ENCODE measurements around the gene WNT3A.

Gene WNT3A

DNA sequence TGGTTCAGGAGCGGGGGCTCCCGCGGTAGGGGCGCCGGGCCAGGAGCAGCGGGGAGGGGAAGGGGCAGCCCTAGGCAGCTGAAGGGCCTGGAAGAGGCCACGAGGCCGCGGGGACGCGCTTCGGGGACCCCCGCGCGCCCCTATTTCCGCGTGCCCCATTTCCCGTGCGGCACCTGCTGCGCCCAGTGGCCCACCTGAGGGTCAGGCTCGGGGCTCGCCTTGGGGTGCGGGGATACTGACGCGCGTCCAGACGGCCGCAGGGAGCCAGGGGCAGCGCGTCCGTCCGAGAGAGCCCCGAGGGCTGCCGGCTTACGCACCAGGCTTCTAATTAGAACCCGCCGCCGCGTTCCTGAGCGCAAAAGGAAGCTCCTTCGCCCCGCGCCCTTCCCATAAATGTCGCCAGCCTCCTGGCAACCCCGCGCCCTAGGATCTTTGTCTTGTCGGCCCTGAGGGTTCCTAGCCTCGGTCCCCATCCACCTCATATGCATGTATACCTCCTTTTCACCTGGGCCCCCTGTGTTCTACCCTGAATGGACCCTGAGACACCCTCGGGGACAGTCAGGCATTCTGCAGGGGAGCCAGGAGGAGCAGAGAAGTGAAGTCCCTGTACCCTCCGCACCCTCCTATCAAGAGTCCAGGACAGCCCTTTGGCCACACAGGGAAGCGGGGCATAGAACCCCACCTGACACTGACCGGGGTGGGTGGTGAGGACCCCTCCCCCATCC, 1.8 kb downstream of the WNT3A start:
- TF ChIP-seq TAF1 (IDR thresholded peaks at IDR 0.05; ENCODE audit: low read depth, low read length) (no peak), POU2F2 (IDR thresholded peaks at IDR 0.05; ENCODE audit: low read depth, low read length) (no peak), SPI1 (IDR thresholded peaks at IDR 0.05; ENCODE audit: low read depth, low read length) (no peak), POLR2AphosphoS5 (IDR thresholded peaks at IDR 0.05; ENCODE audit: low read depth, low read length) (no peak), PAX5 (IDR thresholded peaks at IDR 0.05; ENCODE audit: insufficient read depth, low read length, severe bottlenecking) (no peak), POLR2A (IDR thresholded peaks at IDR 0.05; ENCODE audit: low read depth, low read length) (no peak)
- DNase-seq (ENCODE audit: insufficient read length, low spot score) (no peak), FAIRE-seq (no peak)

DNA sequence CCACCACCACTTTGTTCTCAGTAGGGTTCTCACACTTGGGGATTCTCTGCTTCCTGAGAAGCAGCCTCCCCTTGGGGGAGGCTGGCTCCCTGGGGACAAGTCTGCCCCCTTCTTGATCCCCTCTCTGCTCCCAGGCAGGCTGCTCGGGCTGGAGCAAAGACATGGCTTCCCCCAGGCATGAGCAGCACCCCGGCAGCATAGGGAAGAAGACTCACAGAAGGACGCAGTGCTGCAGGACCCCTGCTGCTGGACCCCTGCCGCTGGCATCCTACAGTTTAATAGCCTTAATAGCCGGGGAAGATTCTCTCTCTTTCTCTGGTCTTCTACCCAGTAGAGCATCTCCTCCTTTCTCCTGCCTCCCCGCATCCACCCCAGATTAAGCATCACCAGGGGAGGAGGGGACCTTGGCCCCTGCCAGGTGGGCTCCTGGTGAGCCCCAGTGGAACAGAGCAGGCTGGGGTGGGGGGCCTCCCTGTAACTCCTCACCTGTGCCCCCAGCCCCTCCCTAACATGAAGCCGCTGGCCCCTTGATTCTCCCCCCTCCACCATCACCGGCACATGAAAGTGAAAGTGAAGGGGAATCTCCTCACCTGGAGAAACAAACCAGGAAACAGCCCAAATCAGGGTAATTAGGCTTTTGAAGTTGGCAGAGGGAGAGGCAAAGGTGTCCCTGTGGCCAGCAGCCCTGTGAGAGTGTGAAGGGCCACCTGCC, 2.5 kb downstream of the WNT3A start:
- TF ChIP-seq POU2F2 (IDR thresholded peaks at IDR 0.05; ENCODE audit: low read depth, low read length) (no peak), TAF1 (IDR thresholded peaks at IDR 0.05; ENCODE audit: low read depth, low read length) (no peak), POLR2AphosphoS5 (IDR thresholded peaks at IDR 0.05; ENCODE audit: low read depth, low read length) (no peak), PAX5 (IDR thresholded peaks at IDR 0.05; ENCODE audit: insufficient read depth, low read length, severe bottlenecking) (no peak), SPI1 (IDR thresholded peaks at IDR 0.05; ENCODE audit: low read depth, low read length) (no peak)
- FAIRE-seq (no peak), DNase-seq (ENCODE audit: insufficient read length, low spot score) (no peak)

DNA sequence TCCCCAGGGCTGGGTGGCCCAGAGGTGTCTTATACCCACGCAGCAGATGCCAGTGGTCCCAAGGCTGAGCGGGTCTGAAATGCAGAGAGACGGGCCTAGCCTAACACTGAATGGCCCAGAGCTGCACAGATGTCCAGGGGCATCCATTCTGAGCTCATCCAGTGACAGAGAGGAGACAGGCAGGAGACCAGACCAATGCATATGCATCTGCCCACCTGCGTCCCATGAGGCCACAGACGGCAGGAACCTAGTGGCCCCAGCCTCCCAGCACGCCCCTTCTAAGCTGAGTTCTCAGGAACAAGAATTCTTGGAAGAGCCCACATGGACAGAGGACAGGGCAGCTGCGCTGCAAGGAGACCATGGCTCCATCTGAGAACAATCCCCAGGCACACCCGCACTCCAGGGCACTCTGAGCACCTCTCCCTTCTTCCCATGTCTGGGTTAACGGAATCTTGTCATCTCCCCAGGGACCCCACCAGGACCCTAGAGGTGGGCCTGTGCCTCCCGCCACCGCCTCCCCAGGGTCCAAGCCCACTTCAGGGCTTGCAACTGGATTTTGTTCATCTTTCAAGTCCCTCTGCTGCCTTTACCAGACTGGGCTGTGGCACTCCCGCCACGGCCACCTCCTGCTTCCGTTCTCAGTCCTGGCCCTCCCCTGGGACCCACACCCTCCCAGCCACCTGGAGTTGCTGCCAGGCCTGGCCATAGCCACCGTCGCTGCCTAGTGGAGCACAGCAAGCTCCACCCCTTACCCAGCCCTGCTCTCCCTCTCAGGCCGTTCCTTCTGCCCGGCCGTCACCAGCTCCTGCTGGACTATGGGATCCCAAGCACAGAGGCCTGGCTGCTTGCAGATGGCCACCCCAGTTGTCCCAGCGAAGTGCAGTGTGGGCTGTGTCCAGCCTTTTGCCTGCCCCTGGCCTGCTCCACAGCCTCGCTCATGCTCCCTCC, 3.3 kb downstream of the WNT3A start:
- DNase-seq (ENCODE audit: insufficient read length, low spot score), result no peak
- TF ChIP-seq SPI1 (IDR thresholded peaks at IDR 0.05; ENCODE audit: low read depth, low read length), result no peak
- no peak for TF ChIP-seq PAX5 (IDR thresholded peaks at IDR 0.05; ENCODE audit: insufficient read depth, low read length, severe bottlenecking)
- no peak for TF ChIP-seq POLR2A (IDR thresholded peaks at IDR 0.05; ENCODE audit: low read depth, low read length)
- no peak for TF ChIP-seq TAF1 (IDR thresholded peaks at IDR 0.05; ENCODE audit: low read depth, low read length)
- TF ChIP-seq POLR2AphosphoS5 (IDR thresholded peaks at IDR 0.05; ENCODE audit: low read depth, low read length), result no peak
- TF ChIP-seq POU2F2 (IDR thresholded peaks at IDR 0.05; ENCODE audit: low read depth, low read length), result no peak
- no peak for FAIRE-seq

DNA sequence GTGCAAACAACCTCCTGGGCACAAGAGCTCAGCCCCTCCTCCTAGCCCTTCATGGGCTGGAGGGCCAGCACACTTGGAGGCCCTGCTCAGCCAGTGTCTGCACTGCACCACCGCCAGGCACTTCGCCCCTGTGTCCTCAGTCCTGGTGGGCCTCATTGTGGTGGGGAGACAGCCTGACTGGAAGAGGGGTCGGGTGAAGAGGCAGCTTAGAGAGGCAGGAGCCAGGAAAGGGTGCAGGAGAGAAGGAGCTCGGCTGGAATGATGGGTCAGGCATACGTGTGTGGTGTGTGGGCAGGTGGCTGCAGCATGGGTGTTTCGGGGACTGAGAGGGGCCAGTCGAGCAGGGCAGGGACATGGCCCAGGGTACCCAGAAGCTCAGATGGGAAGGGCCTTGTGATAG, 4.1 kb downstream of the WNT3A start:
- TF ChIP-seq SPI1 (IDR thresholded peaks at IDR 0.05; ENCODE audit: low read depth, low read length) (no peak), POU2F2 (IDR thresholded peaks at IDR 0.05; ENCODE audit: low read depth, low read length) (no peak), POLR2A (IDR thresholded peaks at IDR 0.05; ENCODE audit: low read depth, low read length) (no peak), PAX5 (IDR thresholded peaks at IDR 0.05; ENCODE audit: insufficient read depth, low read length, severe bottlenecking) (no peak), TAF1 (IDR thresholded peaks at IDR 0.05; ENCODE audit: low read depth, low read length) (no peak), POLR2AphosphoS5 (IDR thresholded peaks at IDR 0.05; ENCODE audit: low read depth, low read length) (no peak)
- no peak for FAIRE-seq

DNA sequence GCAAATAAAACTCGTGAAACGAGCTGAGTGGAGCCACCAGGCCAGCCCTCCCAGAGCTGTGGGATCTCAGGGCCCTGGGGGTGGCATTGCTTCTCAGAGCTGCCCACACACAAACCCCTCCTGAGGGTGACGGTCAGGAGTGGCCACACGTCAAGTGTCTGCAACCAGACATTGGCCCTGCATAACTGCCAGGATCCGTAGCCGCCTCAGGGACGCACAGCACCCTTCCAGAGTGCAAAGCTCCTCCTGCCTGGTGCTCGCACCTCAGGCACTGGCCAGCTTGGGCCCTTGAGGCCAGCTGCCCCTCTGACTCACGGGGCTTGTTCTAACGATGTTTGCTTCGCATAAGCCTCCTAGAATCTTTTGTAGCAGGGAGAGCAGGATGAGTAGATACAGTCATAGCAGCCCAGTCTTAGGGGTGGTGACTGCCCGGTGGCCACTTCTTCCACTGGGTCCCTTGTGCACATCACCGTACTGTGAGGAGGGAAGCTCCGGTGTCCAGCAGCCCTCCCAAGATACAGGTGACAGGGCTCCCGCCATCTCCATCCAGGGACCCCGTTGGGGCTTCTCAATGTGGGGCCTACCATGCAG, 5.0 kb downstream of the WNT3A start:
- FAIRE-seq (no peak), DNase-seq (ENCODE audit: insufficient read length, low spot score) (no peak)

More for the DNA sequence above, 4.1 kb downstream of the WNT3A start:
- DNase-seq (ENCODE audit: insufficient read length, low spot score), result no peak

DNA sequence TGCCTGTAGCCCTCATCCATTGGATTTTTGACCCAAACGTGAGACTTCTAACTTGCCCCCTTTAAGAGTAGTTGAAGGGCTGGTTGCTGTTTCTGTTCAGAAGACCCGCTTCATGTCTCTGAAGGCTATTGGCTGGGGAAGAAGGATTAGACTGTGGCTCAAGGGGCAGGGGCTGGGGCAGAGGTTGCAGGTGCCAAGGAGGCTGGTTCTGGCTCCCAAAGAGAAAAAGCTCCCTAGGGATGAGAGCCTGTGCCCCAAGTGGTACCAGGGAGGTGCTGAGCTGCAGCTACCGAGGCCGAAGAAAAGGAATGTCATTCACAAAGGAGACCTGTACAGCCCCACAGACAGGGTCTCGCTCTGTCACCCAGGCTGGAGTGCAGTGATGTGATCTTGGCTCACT, 5.8 kb downstream of the WNT3A start:
- FAIRE-seq, result no peak
- TF ChIP-seq SPI1 (IDR thresholded peaks at IDR 0.05; ENCODE audit: low read depth, low read length), result no peak
- no peak for TF ChIP-seq PAX5 (IDR thresholded peaks at IDR 0.05; ENCODE audit: insufficient read depth, low read length, severe bottlenecking)
- TF ChIP-seq TAF1 (IDR thresholded peaks at IDR 0.05; ENCODE audit: low read depth, low read length), result no peak
- no peak for TF ChIP-seq POU2F2 (IDR thresholded peaks at IDR 0.05; ENCODE audit: low read depth, low read length)
- TF ChIP-seq POLR2AphosphoS5 (IDR thresholded peaks at IDR 0.05; ENCODE audit: low read depth, low read length), result no peak
- no peak for TF ChIP-seq POLR2A (IDR thresholded peaks at IDR 0.05; ENCODE audit: low read depth, low read length)
- DNase-seq (ENCODE audit: insufficient read length, low spot score), result no peak

More for the DNA sequence above, 5.0 kb downstream of the WNT3A start:
- no peak for TF ChIP-seq POLR2A (IDR thresholded peaks at IDR 0.05; ENCODE audit: low read depth, low read length)
- no peak for TF ChIP-seq TAF1 (IDR thresholded peaks at IDR 0.05; ENCODE audit: low read depth, low read length)
- no peak for TF ChIP-seq SPI1 (IDR thresholded peaks at IDR 0.05; ENCODE audit: low read depth, low read length)
- no peak for TF ChIP-seq PAX5 (IDR thresholded peaks at IDR 0.05; ENCODE audit: insufficient read depth, low read length, severe bottlenecking)
- no peak for TF ChIP-seq POLR2AphosphoS5 (IDR thresholded peaks at IDR 0.05; ENCODE audit: low read depth, low read length)
- TF ChIP-seq POU2F2 (IDR thresholded peaks at IDR 0.05; ENCODE audit: low read depth, low read length), result no peak

DNA sequence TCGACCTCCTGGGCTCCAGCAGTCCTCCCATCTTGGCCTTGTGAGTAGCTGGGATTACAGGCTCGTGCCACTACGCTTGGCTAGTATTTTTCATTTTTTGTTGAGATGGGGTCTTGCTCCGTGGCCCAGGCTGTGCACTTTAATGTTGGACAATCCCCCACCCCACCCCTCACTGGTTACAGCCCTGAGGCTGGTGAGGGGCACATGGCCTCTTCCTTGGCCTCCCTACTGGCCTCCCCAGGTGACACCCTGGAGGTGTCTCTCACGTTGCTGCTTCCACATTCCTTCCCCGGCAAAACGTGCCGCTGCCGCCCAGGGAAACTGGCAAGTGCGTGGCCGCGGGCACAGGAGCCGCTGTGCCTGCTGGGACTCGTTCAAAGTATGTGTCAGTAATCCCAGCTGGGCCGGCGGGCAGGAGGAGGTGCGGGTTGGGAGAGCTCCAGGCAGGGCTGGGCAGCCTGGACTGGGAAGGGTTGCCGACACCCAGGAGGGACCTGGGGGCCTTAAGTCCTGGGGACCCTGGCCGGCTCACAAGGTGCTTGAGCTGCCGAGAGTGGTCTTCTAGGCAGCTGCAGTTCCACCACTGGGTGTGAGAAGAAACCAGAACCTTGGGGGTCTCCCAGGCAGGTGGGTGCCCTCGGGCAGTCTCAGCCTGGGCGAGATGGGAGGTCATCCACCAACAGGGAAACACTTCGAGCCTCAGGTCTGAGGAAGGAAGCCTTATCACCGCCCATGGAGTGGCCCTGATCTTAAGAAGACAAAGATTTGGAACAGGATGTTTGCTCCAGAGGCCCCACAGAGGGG, 6.5 kb downstream of the WNT3A start:
- no peak for TF ChIP-seq POU2F2 (IDR thresholded peaks at IDR 0.05; ENCODE audit: low read depth, low read length)
- no peak for TF ChIP-seq POLR2AphosphoS5 (IDR thresholded peaks at IDR 0.05; ENCODE audit: low read depth, low read length)
- TF ChIP-seq TAF1 (IDR thresholded peaks at IDR 0.05; ENCODE audit: low read depth, low read length), result no peak
- TF ChIP-seq SPI1 (IDR thresholded peaks at IDR 0.05; ENCODE audit: low read depth, low read length), result no peak
- no peak for TF ChIP-seq PAX5 (IDR thresholded peaks at IDR 0.05; ENCODE audit: insufficient read depth, low read length, severe bottlenecking)
- no peak for TF ChIP-seq POLR2A (IDR thresholded peaks at IDR 0.05; ENCODE audit: low read depth, low read length)
- FAIRE-seq, result no peak
- no peak for DNase-seq (ENCODE audit: insufficient read length, low spot score)

All from GM12891 (cell line).